Measurements from ENCODE around the gene GINS2. TPM values are rescaled to one million over a fixed set of nuclear protein-coding genes. Genes with fewer than 3 reads are reported as not detected.

The GINS2 gene
- total and polyA plus RNA-seq, 9 donors = 8.5 to 15.5 (median 10.6) TPM

GRCh38 chr16:85636234-85636812 lies 52.4 kb downstream of the GINS2 start:
- Histone ChIP-seq H3K36me3 (ENCODE audit: control insufficient read depth, insufficient read depth, low read length) (peaks cover 6% of the 10 kb centered on the region), H3K9me3 (replicated peaks; ENCODE audit: control insufficient read depth, low read depth, low read length) (no peaks in the 10 kb centered on the region), H3K4me1 (ENCODE audit: control insufficient read depth, insufficient read depth, low read length) (peaks cover 51% of the 10 kb centered on the region), H3K4me3 (ENCODE audit: low read length) (no peak overlapping the region), H3K27ac (ENCODE audit: low read length) (no peak overlapping the region), H3K27me3 (ENCODE audit: control insufficient read depth, insufficient read depth, low read length) (no peaks in the 10 kb centered on the region)
- DNase-seq = no peak
- WGBS (ENCODE audit: insufficient coverage) = 80% methylated on average over 17 of the region's 27 CpGs

GRCh38 chr16:85635545-85636140 lies 53.1 kb downstream of the GINS2 start:
- Histone ChIP-seq H3K9me3 (replicated peaks; ENCODE audit: control insufficient read depth, low read depth, low read length) (no peaks in the 10 kb centered on the region), H3K36me3 (ENCODE audit: control insufficient read depth, insufficient read depth, low read length) (peaks cover 4% of the 10 kb centered on the region), H3K27ac (ENCODE audit: low read length) (no peak overlapping the region), H3K4me1 (ENCODE audit: control insufficient read depth, insufficient read depth, low read length) (peaks cover 49% of the 10 kb centered on the region), H3K27me3 (ENCODE audit: control insufficient read depth, insufficient read depth, low read length) (no peaks in the 10 kb centered on the region), H3K4me3 (ENCODE audit: low read length) (no peak overlapping the region)
- 74% methylated on average over 25 of the region's 26 CpGs for WGBS (ENCODE audit: insufficient coverage)
- no peak for DNase-seq

GRCh38 chr16:85634747-85635544 lies 53.8 kb downstream of the GINS2 start:
- Histone ChIP-seq H3K36me3 (ENCODE audit: control insufficient read depth, insufficient read depth, low read length) (peaks cover 4% of the 10 kb centered on the region), H3K27me3 (ENCODE audit: control insufficient read depth, insufficient read depth, low read length) (no peaks in the 10 kb centered on the region), H3K4me3 (ENCODE audit: low read length) (no peak overlapping the region), H3K4me1 (ENCODE audit: control insufficient read depth, insufficient read depth, low read length) (peaks cover 43% of the 10 kb centered on the region), H3K9me3 (replicated peaks; ENCODE audit: control insufficient read depth, low read depth, low read length) (peaks cover 3% of the 10 kb centered on the region), H3K27ac (ENCODE audit: low read length) (no peak overlapping the region)
- DNase-seq = no peak
- 82% methylated on average over 24 of the region's 24 CpGs for WGBS (ENCODE audit: insufficient coverage)

GRCh38 chr16:85633888-85634287 lies 54.9 kb downstream of the GINS2 start:
- 90% methylated on average over 33 of the region's 35 CpGs for WGBS (ENCODE audit: insufficient coverage)
- no peak for DNase-seq
- H3K4me3 ChIP-seq (ENCODE audit: low read length) = no peak overlapping the region
- H3K27me3 ChIP-seq (ENCODE audit: control insufficient read depth, insufficient read depth, low read length) = no peaks in the 10 kb centered on the region
- no peak overlapping the region for H3K27ac ChIP-seq (ENCODE audit: low read length)
- H3K4me1 ChIP-seq (ENCODE audit: control insufficient read depth, insufficient read depth, low read length) = peaks cover 38% of the 10 kb centered on the region
- peaks cover 4% of the 10 kb centered on the region for H3K36me3 ChIP-seq (ENCODE audit: control insufficient read depth, insufficient read depth, low read length)
- peaks cover 10% of the 10 kb centered on the region for H3K9me3 ChIP-seq (replicated peaks; ENCODE audit: control insufficient read depth, low read depth, low read length)

GRCh38 chr16:85633438-85633743 lies 55.4 kb downstream of the GINS2 start:
- H3K4me1 ChIP-seq (ENCODE audit: control insufficient read depth, insufficient read depth, low read length) = peaks cover 40% of the 10 kb centered on the region
- H3K36me3 ChIP-seq (ENCODE audit: control insufficient read depth, insufficient read depth, low read length) = peaks cover 4% of the 10 kb centered on the region
- DNase-seq = no peak
- no peak overlapping the region for H3K4me3 ChIP-seq (ENCODE audit: low read length)
- H3K27ac ChIP-seq (ENCODE audit: low read length) = no peak overlapping the region
- peaks cover 10% of the 10 kb centered on the region for H3K9me3 ChIP-seq (replicated peaks; ENCODE audit: control insufficient read depth, low read depth, low read length)
- H3K27me3 ChIP-seq (ENCODE audit: control insufficient read depth, insufficient read depth, low read length) = no peaks in the 10 kb centered on the region
- 81% methylated on average over 9 of the region's 15 CpGs for WGBS (ENCODE audit: insufficient coverage)

GRCh38 chr16:85632709-85633437 lies 55.9 kb downstream of the GINS2 start:
- 83% methylated on average over 23 of the region's 35 CpGs for WGBS (ENCODE audit: insufficient coverage)
- no peaks in the 10 kb centered on the region for H3K27me3 ChIP-seq (ENCODE audit: control insufficient read depth, insufficient read depth, low read length)
- DNase-seq = no peak
- H3K4me1 ChIP-seq (ENCODE audit: control insufficient read depth, insufficient read depth, low read length) = peaks cover 41% of the 10 kb centered on the region
- H3K4me3 ChIP-seq (ENCODE audit: low read length) = no peak overlapping the region
- peaks cover 10% of the 10 kb centered on the region for H3K9me3 ChIP-seq (replicated peaks; ENCODE audit: control insufficient read depth, low read depth, low read length)
- no peak overlapping the region for H3K27ac ChIP-seq (ENCODE audit: low read length)
- H3K36me3 ChIP-seq (ENCODE audit: control insufficient read depth, insufficient read depth, low read length) = peaks cover 4% of the 10 kb centered on the region

- Histone ChIP-seq H3K4me1 (ENCODE audit: control insufficient read depth, insufficient read depth, low read length) (peaks cover 44% of the 10 kb centered on the region), H3K36me3 (ENCODE audit: control insufficient read depth, insufficient read depth, low read length) (peaks cover 4% of the 10 kb centered on the region), H3K9me3 (replicated peaks; ENCODE audit: control insufficient read depth, low read depth, low read length) (peaks cover 10% of the 10 kb centered on the region), H3K27ac (ENCODE audit: low read length) (no peak overlapping the region), H3K4me3 (ENCODE audit: low read length) (no peak overlapping the region), H3K27me3 (ENCODE audit: control insufficient read depth, insufficient read depth, low read length) (no peaks in the 10 kb centered on the region)
- DNase-seq = no peak
- 86% methylated on average over 15 of the region's 27 CpGs for WGBS (ENCODE audit: insufficient coverage)
Measured at GRCh38 chr16:85631802-85632393, 56.9 kb downstream of the GINS2 start.

- H3K27me3 ChIP-seq (ENCODE audit: control insufficient read depth, insufficient read depth, low read length) = no peaks in the 10 kb centered on the region
- H3K9me3 ChIP-seq (replicated peaks; ENCODE audit: control insufficient read depth, low read depth, low read length) = peaks cover 10% of the 10 kb centered on the region
- peaks cover 4% of the 10 kb centered on the region for H3K36me3 ChIP-seq (ENCODE audit: control insufficient read depth, insufficient read depth, low read length)
- peaks cover 51% of the 10 kb centered on the region for H3K4me1 ChIP-seq (ENCODE audit: control insufficient read depth, insufficient read depth, low read length)
- H3K27ac ChIP-seq (ENCODE audit: low read length) = no peak overlapping the region
- H3K4me3 ChIP-seq (ENCODE audit: low read length) = no peak overlapping the region
- WGBS (ENCODE audit: insufficient coverage) = 96% methylated on average over 11 of the region's 11 CpGs
- DNase-seq = no peak
Measured at GRCh38 chr16:85631230-85631629, 57.5 kb downstream of the GINS2 start.

GRCh38 chr16:85629853-85630252 lies 58.9 kb downstream of the GINS2 start:
- DNase-seq = no peak
- Histone ChIP-seq H3K27ac (ENCODE audit: low read length) (no peak overlapping the region), H3K36me3 (ENCODE audit: control insufficient read depth, insufficient read depth, low read length) (no peaks in the 10 kb centered on the region), H3K4me3 (ENCODE audit: low read length) (no peak overlapping the region), H3K4me1 (ENCODE audit: control insufficient read depth, insufficient read depth, low read length) (peaks cover 55% of the 10 kb centered on the region), H3K27me3 (ENCODE audit: control insufficient read depth, insufficient read depth, low read length) (no peaks in the 10 kb centered on the region), H3K9me3 (replicated peaks; ENCODE audit: control insufficient read depth, low read depth, low read length) (peaks cover 10% of the 10 kb centered on the region)
- 97% methylated on average over 5 of the region's 5 CpGs for WGBS (ENCODE audit: insufficient coverage)

- no peaks in the 10 kb centered on the region for H3K27me3 ChIP-seq (ENCODE audit: control insufficient read depth, insufficient read depth, low read length)
- H3K27ac ChIP-seq (ENCODE audit: low read length) = no peak overlapping the region
- peaks cover 10% of the 10 kb centered on the region for H3K9me3 ChIP-seq (replicated peaks; ENCODE audit: control insufficient read depth, low read depth, low read length)
- no peaks in the 10 kb centered on the region for H3K36me3 ChIP-seq (ENCODE audit: control insufficient read depth, insufficient read depth, low read length)
- H3K4me3 ChIP-seq (ENCODE audit: low read length) = no peak overlapping the region
- H3K4me1 ChIP-seq (ENCODE audit: control insufficient read depth, insufficient read depth, low read length) = peaks cover 58% of the 10 kb centered on the region
- no peak for DNase-seq
- WGBS (ENCODE audit: insufficient coverage) = 97% methylated on average over 9 of the region's 10 CpGs
Measured at GRCh38 chr16:85629326-85629725, 59.4 kb downstream of the GINS2 start.
